T-helper 2 cell treated with Interferon-gamma antibody and Interleukin-4, amounts not matched to agents 5 μg/mL and 100 μg/mL, for 36 hours (primary cell): Measurements from ENCODE around the gene IL1RAP.
"Not testable (repeated sequence)": the region's sequence is repeated elsewhere in the genome, so short reads cannot be mapped to it uniquely, and the experiment has no call there.

Experiments
- DNase-seq: peaks from one replicate; pipeline ENCODE4 v3.0.0; 2021; ENCODE audit warnings: low spot score
- H3K27ac Mint-ChIP-seq: one replicate; pipeline ENCODE4 v1.8.0; 2021; ENCODE audit warnings: mild to moderate bottlenecking, mixed read lengths
- H3K27me3 Mint-ChIP-seq: one replicate; pipeline ENCODE4 v1.8.0; 2021; ENCODE audit warnings: low read depth, mixed read lengths
- H3K36me3 Mint-ChIP-seq: one replicate; pipeline ENCODE4 v1.8.0; 2021; ENCODE audit warnings: low read depth, mixed read lengths
- H3K4me1 Mint-ChIP-seq: one replicate; pipeline ENCODE4 v1.8.0; 2021; ENCODE audit warnings: low read depth, mixed read lengths
- H3K4me3 Mint-ChIP-seq: one replicate; pipeline ENCODE4 v1.8.0; 2022; ENCODE audit warnings: mild to moderate bottlenecking, moderate library complexity, mixed read lengths
- H3K9me3 Mint-ChIP-seq: one replicate; pipeline ENCODE4 v1.8.0; 2021; ENCODE audit warnings: mixed read lengths

Gene IL1RAP, protein sequence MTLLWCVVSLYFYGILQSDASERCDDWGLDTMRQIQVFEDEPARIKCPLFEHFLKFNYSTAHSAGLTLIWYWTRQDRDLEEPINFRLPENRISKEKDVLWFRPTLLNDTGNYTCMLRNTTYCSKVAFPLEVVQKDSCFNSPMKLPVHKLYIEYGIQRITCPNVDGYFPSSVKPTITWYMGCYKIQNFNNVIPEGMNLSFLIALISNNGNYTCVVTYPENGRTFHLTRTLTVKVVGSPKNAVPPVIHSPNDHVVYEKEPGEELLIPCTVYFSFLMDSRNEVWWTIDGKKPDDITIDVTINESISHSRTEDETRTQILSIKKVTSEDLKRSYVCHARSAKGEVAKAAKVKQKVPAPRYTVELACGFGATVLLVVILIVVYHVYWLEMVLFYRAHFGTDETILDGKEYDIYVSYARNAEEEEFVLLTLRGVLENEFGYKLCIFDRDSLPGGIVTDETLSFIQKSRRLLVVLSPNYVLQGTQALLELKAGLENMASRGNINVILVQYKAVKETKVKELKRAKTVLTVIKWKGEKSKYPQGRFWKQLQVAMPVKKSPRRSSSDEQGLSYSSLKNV

DNA sequence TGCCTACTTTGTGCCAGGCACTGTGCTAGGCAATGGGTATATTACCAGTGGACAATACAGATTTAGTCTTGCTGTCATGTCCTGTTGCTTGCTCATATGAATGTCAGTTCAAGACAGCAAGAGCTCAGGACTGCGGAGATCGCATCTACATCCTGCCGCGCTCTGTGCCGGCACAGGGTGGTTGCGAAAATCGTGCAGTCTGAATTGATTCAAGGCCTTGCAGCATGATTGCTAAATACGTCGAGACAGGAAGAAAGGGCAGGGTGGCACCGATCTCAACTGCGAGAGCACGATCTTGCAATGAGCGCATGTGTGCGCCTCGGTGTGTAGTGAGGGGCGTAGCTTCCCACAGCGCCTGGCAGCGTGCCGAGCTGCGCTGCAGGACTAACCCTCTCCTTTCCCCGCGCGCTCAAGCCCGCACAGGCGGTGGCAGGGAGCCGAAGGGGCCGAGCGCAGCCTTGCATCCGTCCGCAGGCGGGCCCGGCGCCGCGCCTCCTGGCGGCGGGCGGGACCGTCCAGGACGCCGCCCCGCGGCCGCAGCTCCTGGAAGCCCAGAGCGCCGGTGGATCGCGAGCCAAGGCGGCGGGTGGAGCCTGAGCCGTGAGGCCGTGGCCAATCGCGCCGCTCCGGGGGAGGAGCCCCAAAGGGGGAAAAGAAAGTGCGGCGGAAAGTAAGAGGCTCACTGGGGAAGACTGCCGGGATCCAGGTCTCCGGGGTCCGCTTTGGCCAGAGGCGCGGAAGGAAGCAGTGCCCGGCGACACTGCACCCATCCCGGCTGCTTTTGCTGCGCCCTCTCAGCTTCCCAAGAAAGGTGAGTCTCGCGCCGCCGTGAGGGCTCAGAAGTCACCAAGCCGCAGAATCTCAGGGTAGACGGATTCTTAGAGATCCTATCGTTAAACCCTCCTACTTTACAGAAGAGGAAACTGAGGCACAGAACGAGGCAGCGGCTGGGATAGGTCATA lies at the start of gene IL1RAP:
IL1RAP (plus strand) TSS at position 677 of the 962 bp plus-strand sequence. CDS start 50,205 bp downstream, outside the sequence.
- peaks cover 19% of the 10 kb centered on the region for H3K36me3 Mint-ChIP-seq
- H3K4me1 Mint-ChIP-seq = peaks cover 37% of the 10 kb centered on the region
- peak; percentile 89 for DNase-seq
- peak within 1 kb of the TSS; percentile 89 for H3K4me3 Mint-ChIP-seq
- H3K27ac Mint-ChIP-seq = peak within 1 kb of the TSS; percentile 94
- peaks cover 3% of the 10 kb centered on the region for H3K27me3 Mint-ChIP-seq
- no peaks in the 10 kb centered on the region for H3K9me3 Mint-ChIP-seq

DNA sequence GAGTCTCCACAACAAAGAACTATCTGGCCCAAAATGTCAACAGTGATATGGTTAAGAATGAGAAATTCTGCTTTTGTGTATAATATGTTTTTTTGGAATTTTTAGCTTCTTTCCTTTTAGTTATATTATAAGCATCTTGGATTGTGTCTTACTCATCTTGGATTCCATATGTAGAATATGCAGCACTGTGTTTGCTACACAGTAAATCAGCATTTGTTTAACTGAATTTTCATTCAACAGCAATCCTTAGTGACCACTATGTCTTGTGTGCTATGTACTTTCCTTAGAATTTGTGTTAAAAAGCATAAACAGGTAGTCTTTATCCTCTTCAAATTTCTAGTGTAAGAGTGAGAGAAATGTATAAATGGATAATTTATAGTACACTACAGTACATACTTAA lies 46.0 kb upstream of the IL1RAP start:
- Mint-ChIP-seq H3K36me3 (no peaks in the 10 kb centered on the region), H3K9me3 (peaks cover 10% of the 10 kb centered on the region), H3K4me3 (no peak overlapping the region), H3K4me1 (no peaks in the 10 kb centered on the region), H3K27ac (no peak overlapping the region), H3K27me3 (peaks cover 28% of the 10 kb centered on the region)
- DNase-seq = no peak

DNA sequence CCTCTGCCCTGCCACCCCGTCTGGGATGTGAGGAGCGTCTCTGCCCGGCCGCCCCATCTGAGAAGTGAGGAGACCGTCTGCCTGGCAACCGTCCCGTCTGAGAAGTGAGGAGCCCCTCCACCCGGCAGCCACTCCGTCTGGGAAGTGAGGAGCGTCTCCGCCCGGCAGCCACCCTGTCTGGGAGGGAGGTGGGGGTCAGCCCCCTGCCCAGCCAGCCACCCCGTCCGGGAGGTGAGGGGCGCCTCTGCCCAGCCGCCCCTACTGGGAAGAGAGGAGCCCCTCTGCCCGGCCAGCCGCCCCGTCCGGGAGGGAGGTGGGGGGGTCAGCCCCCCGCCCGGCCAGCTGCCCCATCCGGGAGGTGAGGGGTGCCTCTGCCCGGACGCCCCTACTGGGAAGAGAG lies 40.6 kb upstream of the IL1RAP start:
- H3K36me3 Mint-ChIP-seq, H3K4me3 Mint-ChIP-seq, H3K27ac Mint-ChIP-seq, DNase-seq, H3K4me1 Mint-ChIP-seq: not testable (repeated sequence)
- Mint-ChIP-seq H3K27me3 (peaks cover 12% of the 10 kb centered on the region), H3K9me3 (peaks cover 14% of the 10 kb centered on the region)

DNA sequence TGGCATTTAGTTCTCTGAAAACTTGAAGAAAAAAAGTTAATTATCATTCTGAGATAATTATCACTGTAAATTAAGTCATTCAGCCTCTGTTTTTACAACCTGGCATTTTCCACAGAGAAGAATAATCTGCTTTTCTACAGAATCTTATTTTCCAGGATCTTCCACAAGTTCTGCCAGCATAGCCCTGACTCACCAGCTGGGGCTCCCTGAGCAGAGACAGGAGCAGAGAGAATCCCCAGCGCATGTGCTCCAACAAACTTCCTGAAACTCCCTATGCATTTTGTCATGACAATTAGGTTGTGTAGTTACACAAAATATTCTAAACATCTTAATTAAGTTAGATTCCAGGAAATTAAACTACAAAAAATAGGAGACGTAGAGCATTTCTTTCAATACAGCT lies 32.1 kb upstream of the IL1RAP start:
- peaks cover 6% of the 10 kb centered on the region for H3K9me3 Mint-ChIP-seq
- no peak for DNase-seq
- no peak overlapping the region for H3K27ac Mint-ChIP-seq
- no peaks in the 10 kb centered on the region for H3K36me3 Mint-ChIP-seq
- H3K4me3 Mint-ChIP-seq = no peak overlapping the region
- no peaks in the 10 kb centered on the region for H3K4me1 Mint-ChIP-seq
- H3K27me3 Mint-ChIP-seq = peaks cover 25% of the 10 kb centered on the region

DNA sequence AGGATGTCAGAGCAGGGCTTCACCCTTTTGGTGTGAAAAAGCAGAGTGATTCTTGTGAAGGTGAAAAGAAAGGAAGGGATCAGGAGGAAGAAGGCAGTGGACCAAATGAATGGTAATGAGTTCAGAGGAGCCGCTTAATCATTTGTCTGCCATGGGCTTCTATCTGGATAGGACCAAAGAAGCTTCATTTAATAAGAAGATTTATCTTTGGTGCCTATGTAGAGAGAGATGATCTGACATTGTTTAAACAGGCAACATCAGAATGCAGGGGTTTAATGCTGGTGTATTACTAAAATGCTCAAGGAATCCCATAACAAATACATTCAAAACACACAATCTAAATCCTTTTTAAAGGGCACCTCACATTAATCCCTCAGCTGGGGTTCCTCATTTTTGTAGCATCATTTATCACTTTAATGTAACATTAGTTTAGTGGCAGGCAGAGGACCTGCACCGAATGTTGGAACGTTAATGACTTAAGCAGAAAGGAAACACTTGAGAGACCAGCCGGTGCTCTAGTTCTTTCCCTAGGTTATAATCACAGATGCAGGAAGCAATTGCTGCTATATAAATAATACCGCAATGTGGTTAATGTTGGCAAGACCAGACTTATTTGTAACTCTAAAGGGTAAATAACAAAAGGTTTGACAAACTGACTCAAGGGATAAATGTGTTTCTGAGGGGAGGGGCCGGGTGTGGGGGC lies 27.9 kb upstream of the IL1RAP start:
- DNase-seq = no peak
- Mint-ChIP-seq H3K4me1 (no peaks in the 10 kb centered on the region), H3K36me3 (no peaks in the 10 kb centered on the region), H3K27ac (no peak overlapping the region), H3K27me3 (peaks cover 54% of the 10 kb centered on the region), H3K9me3 (peaks cover 6% of the 10 kb centered on the region), H3K4me3 (no peak overlapping the region)

DNA sequence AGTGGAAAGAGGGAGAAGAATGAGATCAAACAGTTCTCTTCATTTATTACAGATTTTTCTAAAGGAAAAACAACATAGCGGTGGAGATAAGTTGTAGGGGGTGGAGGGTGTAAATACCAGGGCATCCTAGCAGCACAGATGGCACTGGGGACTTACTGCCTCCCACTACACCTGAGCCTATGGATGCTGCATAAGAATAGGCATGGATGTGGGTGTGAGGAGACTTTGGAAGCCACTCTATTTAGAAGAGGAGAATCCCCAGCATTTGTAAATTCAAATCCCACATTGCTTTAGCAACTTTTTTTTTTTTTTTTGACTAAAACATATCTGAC lies 27.4 kb upstream of the IL1RAP start:
- Mint-ChIP-seq H3K9me3 (peaks cover 6% of the 10 kb centered on the region), H3K4me3 (no peak overlapping the region), H3K27me3 (peaks cover 57% of the 10 kb centered on the region), H3K4me1 (peaks cover 5% of the 10 kb centered on the region), H3K27ac (no peak overlapping the region), H3K36me3 (no peaks in the 10 kb centered on the region)
- DNase-seq = no peak

DNA sequence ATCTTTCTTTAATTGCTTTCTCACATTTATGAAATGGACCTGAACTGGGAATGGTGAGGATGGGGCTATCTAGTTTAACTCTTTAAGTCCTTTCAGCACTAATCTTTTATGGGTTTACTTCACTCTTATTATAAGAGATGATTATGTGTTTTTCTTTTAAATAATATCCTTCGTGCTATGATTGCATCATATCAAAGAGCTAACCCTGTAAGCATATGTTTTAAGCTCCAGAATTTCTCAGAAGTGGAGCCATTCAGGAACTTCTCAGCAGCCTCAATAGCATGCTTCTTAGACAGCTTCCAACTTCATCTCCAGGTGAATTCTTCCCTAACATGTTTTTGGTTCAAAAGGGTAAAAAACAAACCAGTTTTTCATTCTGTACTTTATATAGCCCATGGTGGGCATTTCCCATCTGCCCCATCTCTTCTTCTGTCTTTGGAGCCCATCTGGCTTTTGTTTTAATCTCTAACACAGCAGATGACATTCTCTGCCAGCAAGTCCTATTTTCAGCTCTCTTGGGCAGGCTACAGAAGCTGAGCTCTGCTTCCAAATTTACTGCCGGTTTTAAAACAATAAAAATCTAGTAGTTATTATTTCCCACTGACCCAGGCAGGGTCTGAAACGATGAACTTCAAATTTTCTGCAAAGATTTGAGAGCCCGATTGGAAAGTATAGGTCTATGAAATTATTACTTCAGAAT lies 26.8 kb upstream of the IL1RAP start:
- peaks cover 3% of the 10 kb centered on the region for H3K9me3 Mint-ChIP-seq
- no peak overlapping the region for H3K27ac Mint-ChIP-seq
- peaks cover 10% of the 10 kb centered on the region for H3K4me1 Mint-ChIP-seq
- DNase-seq = no peak
- no peak overlapping the region for H3K4me3 Mint-ChIP-seq
- no peaks in the 10 kb centered on the region for H3K36me3 Mint-ChIP-seq
- peaks cover 61% of the 10 kb centered on the region for H3K27me3 Mint-ChIP-seq

DNA sequence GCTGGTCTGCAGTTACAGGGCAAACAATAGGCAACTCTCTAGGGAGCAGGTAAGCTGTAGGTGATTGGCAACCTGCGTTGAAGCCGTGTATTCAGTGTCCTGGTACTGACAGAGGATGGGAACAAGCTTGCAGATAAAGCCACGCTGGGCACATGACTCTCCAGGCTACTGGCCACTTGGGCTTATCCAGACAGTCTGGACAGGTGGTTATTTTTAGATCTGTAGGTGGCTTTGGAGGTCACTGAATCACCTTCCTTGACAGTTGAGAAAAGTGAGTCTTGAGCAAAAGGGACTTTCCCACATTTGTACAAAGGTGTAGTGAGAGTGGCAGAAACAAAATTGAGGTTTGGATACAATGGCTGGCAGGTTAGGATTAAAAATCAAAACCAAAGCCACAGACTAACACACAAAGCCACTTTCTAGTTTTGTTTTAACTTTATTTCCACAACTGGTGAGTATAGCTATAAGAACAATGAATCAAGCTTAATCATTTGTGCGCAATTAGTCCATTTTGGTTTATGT lies 22.3 kb upstream of the IL1RAP start:
- Mint-ChIP-seq H3K4me1 (peaks cover 13% of the 10 kb centered on the region), H3K27ac (no peak overlapping the region), H3K36me3 (no peaks in the 10 kb centered on the region), H3K4me3 (no peak overlapping the region), H3K27me3 (peaks cover 66% of the 10 kb centered on the region), H3K9me3 (no peaks in the 10 kb centered on the region)
- peak; percentile 57 for DNase-seq

DNA sequence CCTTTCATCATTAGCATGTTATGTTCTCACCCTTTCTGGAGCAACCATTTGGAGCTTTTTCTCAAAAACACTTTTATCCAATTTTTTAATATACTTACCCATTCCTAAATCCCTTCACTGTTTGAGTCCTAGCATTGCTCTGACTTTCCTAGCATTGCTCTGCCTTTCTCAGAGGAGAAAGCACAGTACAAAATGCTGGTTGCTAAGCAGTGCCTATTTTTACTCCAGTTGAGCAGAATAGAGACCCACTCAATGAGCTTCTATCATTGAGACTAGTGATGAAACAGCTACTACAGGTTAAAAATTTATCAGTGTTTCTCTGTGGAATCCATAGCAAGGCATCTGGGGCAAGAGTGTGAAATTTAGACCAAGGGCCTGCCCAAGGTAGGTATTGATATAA lies 21.8 kb upstream of the IL1RAP start:
- Mint-ChIP-seq H3K27me3 (peaks cover 67% of the 10 kb centered on the region), H3K4me1 (peaks cover 13% of the 10 kb centered on the region), H3K36me3 (no peaks in the 10 kb centered on the region), H3K27ac (no peak overlapping the region), H3K4me3 (no peak overlapping the region), H3K9me3 (no peaks in the 10 kb centered on the region)
- no peak for DNase-seq

DNA sequence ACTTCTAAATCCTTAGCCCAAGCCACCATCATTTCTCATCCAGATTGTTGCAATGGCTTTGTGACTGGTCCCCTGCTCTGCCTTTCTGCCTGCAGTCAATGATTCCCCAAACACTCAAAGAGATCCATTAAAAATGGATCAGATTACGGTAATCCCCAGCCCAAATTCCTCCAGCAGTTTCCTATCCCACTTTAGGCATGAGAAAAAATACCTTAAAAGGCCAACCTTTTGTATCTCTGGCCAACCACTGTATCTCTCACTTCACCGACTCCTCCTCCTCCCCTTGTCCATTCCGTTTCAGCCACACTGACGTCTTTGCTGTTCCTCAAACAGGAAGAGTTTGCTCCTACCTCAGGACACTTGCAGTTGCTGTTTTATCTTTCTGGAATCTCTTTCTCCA lies 20.9 kb upstream of the IL1RAP start:
- H3K4me3 Mint-ChIP-seq = no peak overlapping the region
- H3K27ac Mint-ChIP-seq = no peak overlapping the region
- no peaks in the 10 kb centered on the region for H3K36me3 Mint-ChIP-seq
- no peaks in the 10 kb centered on the region for H3K9me3 Mint-ChIP-seq
- peaks cover 13% of the 10 kb centered on the region for H3K4me1 Mint-ChIP-seq
- H3K27me3 Mint-ChIP-seq = peaks cover 64% of the 10 kb centered on the region
- no peak for DNase-seq

DNA sequence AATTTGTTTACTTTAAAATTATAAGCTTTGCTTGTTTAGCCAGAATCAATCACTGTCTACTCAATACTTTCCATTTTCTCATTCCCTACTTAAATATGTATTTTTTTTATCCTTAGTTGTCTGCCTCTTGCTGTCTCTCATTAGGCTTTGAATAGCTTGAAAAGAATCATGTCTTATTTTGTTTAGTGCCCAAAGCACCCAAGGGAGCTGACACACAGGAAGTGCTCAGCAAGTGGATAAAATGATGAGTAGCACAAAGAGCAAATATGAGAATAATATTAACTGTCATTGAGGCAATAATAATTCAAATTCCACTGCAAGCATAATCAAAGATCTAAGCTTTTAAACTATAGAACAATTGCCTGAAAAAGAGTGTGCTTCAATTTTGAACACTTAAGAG lies 19.0 kb upstream of the IL1RAP start:
- DNase-seq = no peak
- H3K4me1 Mint-ChIP-seq = peaks cover 13% of the 10 kb centered on the region
- no peak overlapping the region for H3K4me3 Mint-ChIP-seq
- H3K27ac Mint-ChIP-seq = no peak overlapping the region
- peaks cover 61% of the 10 kb centered on the region for H3K27me3 Mint-ChIP-seq
- no peaks in the 10 kb centered on the region for H3K9me3 Mint-ChIP-seq
- no peaks in the 10 kb centered on the region for H3K36me3 Mint-ChIP-seq

DNA sequence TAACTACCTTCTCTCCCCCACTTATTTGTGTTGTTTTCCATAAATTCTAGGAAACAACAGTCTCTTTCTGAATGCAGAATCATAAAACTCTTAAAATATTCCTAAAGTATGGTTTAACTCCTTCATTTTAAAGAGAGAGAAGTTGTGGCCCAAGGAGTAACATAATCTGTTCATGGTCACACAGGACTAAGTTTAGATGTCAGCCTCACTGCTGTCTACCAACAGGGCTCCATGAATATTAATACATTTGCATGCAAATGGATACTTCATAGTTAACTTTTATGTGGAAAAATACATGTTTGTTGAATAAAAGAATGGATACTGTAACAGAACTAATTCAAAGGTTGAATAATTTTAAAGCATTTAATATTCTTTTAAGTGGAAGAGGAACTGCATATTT lies 18.5 kb upstream of the IL1RAP start:
- Mint-ChIP-seq H3K4me3 (no peak overlapping the region), H3K27ac (no peak overlapping the region), H3K9me3 (no peaks in the 10 kb centered on the region), H3K36me3 (no peaks in the 10 kb centered on the region), H3K4me1 (peaks cover 13% of the 10 kb centered on the region), H3K27me3 (peaks cover 59% of the 10 kb centered on the region)
- no peak for DNase-seq

DNA sequence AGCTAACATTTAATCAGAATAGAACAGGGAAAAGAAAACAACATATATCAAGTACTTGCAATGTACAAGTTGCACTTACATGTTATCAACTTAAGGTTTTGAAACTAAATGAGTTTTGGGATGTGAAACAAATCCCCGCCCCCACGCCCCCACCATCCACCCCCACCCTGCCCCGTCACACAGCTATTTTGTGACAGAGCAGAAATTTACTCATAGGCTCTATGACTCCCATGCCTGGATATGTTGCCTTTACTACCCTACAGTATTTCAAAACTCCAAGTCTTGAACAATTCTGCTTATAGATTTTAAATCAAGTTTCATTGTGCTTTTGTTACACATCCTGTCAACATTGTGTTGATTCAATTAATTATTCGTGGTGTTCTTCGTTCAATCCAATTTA lies 18.1 kb upstream of the IL1RAP start:
- no peak for DNase-seq
- Mint-ChIP-seq H3K4me1 (peaks cover 13% of the 10 kb centered on the region), H3K36me3 (no peaks in the 10 kb centered on the region), H3K4me3 (no peak overlapping the region), H3K27ac (no peak overlapping the region), H3K9me3 (no peaks in the 10 kb centered on the region), H3K27me3 (peaks cover 58% of the 10 kb centered on the region)
